ENCODE measurements around the gene SIT1.

DNA sequence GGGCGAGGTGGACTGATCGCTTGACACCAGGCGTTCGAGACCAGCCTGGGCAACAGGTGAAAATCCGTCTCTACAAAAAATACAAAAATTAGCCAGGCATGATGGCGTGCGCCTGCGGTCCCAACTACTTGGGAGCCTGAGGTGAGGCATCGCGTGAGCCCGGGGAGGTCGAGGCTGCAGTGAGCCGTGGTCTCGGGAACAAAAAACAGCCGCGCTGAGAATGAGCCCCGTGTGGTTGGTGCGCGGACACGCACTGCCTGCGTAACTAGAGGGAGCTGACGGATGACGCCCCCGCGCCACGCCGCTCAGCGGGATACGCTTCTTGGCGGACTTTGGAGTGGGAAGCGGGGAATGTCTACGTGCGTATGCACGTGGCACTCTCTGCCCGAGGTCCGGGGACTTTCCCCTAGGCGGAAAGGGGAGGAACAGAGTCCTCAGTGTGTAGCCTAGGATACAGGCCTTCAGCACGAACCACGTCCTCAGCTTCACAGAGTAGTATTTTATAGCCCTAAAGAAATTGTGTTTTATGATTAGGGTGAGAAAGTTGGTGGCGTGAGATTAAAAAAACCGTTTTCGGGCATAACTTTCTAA lies 6.9 kb upstream of the SIT1 start, which contains the start of gene RMRP:
- TF ChIP-seq, protein P1, sequence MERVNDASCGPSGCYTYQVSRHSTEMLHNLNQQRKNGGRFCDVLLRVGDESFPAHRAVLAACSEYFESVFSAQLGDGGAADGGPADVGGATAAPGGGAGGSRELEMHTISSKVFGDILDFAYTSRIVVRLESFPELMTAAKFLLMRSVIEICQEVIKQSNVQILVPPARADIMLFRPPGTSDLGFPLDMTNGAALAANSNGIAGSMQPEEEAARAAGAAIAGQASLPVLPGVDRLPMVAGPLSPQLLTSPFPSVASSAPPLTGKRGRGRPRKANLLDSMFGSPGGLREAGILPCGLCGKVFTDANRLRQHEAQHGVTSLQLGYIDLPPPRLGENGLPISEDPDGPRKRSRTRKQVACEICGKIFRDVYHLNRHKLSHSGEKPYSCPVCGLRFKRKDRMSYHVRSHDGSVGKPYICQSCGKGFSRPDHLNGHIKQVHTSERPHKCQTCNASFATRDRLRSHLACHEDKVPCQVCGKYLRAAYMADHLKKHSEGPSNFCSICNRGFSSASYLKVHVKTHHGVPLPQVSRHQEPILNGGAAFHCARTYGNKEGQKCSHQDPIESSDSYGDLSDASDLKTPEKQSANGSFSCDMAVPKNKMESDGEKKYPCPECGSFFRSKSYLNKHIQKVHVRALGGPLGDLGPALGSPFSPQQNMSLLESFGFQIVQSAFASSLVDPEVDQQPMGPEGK (CRISPR knock-in tag; IDR thresholded peaks at IDR 0.05; ENCODE audit: borderline replicate concordance), result no peak
- 0 out of 2 replicates have a peak, but pooled peaks have one; percentile 43 for TF ChIP-seq SNAI2 (CRISPR knock-in tag; IDR thresholded peaks at IDR 0.05)
- TF ChIP-seq ESRRG (CRISPR knock-in tag; IDR thresholded peaks at IDR 0.05), result no peak
